PFSK-1 (cell line): ENCODE measurements around the gene MYO5C.

Experiments used
- POLR2AphosphoS5 ChIP-seq: IDR thresholded peaks from 2 replicates; pipeline ENCODE4 v1.6.1; 2012; ENCODE audit warnings: low read depth, mild to moderate bottlenecking, control low read depth, low read length, moderate library complexity
- TAF1 ChIP-seq: IDR thresholded peaks from 2 replicates; pipeline ENCODE4 v1.6.1; 2012; ENCODE audit warnings: low read length, control low read depth, borderline replicate concordance; ENCODE audit not compliant: insufficient read depth

- TF ChIP-seq POLR2AphosphoS5, result no peak
- no peak for TF ChIP-seq TAF1
Measured at GRCh38 chr15:52172869-52173268, 122.7 kb downstream of the MYO5C start.
